Measurements from ENCODE around the gene NF2.

- TF ChIP-seq EZH2 (IDR thresholded peaks at IDR 0.05; ENCODE audit: insufficient read depth, poor library complexity, severe bottlenecking) (no peak), EZH2phosphoT487 (IDR thresholded peaks at IDR 0.05; ENCODE audit: insufficient read depth, low read depth) (no peak)
These were observed 107.6 kb downstream of the NF2 start for GRCh38 chr22:29710922-29711593.
